HG03060 (cell line): ENCODE results near the gene URB1.

Experiments
- ATAC-seq: cut with Tn5 transposase; IDR thresholded peaks from one replicate; pipeline ENCODE4 v1.9.1; 2021; ENCODE audit warnings: low read depth, moderate number of reproducible peaks; ENCODE audit not compliant: unreplicated experiment

URB1 gene

DNA sequence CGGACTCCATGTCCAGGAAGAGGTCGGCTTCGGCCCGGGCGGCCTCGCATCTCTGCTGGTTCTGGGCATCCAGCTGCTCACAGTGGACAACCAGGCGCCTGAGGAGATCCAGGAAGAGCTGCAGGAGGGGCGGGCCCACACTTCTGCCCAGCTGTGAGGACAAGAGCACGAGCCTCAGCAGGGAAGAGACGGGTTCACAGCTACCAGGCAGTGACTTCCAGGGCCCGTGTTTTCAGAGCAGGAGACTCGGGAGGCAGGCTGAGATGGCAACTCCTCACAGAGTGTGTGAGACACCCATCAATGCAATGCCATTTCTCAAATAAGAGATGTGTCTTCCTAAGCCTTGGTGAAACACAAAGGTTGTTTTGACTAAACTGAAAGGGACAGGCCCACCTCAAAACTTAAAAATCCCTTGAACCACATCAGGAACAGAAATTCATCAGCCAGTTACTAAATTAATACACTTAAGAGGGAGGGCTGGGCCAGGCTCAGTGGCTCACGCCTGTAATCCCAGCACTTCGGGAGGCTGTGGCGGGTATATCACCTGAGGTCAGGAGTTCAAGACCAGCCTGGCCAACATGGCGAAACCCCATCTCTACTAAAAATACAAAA, 43.4 kb downstream of the URB1 start:
- ATAC-seq, result no peak

DNA sequence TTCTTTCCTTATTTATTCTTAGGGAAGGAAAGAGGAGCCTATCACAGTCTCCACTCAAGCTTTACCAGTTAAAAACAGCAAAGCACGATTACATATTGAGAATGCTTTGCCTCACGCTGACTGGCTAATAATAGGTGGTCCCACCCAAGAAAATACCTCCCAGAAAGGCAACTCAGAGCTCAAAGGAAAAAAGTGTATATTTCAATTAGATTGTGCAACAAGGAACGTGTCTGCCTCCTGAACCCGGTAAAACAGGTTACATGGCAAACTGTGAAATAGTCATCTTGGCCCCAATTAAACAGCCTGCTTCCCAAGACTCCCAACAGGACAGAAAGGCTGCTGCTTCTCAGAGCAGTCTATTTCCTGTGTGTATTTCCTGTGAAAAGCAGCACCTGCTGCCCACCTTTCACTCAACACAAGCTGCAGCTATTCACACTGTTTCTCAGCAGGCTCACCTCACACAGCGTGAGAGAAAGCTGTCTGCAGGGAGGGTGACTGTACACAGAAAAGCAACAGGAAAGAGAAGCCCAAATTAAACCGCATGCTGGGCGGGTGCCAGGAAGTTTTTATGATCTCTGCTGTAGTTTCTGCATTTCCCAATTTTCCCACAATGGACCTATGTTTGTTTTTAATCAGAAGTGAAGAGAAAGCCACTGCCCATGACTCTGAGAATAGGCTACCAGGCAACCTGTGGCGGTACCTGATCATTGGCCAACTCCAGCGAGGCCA, 44.0 kb downstream of the URB1 start:
- no peak for ATAC-seq

DNA sequence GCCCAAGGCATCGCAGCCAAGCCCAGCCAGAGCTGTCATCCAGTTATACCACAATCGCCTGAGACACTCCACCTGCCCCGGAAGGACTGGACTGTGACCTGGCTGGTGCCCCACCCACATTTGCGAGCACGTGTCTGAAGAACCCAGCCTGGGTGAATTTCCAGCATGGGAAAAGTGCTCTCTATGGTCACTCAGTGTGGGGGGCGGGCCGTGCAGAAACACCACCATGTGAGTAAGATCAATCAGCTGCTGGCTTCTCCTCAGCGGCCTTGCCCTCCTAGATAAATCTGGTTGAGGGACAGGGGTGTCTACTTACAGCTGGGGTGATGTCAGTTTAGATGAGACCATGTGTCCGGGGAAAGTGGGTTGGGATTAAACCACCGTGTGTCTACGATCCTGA, 44.8 kb downstream of the URB1 start:
- ATAC-seq, result no peak

DNA sequence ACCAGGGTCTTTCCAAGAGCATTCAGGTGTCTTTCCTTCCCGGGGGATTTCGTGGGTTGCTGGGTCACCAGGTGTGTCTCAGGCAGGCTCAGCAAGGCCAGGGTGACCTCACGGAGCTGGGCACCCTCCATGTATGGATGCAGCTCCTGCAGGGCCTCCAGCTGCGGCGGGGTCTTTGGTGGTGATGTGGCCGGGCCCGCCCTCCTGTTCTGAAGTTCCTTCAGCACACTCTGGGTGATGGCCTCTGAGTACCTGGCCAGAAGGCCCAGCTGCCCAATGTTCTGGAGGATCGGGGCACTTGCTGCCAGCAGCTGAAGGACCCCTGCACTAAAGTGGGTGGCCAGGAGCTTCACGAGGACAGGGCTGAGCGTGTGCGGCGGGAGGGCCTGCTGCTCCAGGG, 45.5 kb downstream of the URB1 start:
- ATAC-seq, result no peak

DNA sequence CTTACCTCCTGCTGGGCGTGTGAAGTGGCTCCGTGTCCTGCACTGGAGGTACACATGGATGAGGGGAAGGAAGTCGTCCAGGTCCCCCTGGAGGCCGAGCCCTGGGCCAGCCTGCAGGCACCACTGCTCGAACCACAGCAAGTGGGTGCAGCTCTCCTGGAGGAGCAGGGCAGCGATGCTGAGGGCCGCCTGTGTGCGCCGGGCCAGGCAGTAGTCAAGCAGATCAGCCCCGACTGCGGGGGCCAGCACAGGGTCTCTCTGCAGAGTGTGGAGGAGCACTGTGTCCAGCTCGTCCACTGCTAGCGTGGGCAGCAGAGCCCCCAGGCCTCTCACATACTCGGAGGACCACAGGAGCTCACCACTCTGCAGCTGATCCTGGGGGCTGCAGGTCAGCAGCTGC, 45.9 kb downstream of the URB1 start:
- ATAC-seq, result no peak

DNA sequence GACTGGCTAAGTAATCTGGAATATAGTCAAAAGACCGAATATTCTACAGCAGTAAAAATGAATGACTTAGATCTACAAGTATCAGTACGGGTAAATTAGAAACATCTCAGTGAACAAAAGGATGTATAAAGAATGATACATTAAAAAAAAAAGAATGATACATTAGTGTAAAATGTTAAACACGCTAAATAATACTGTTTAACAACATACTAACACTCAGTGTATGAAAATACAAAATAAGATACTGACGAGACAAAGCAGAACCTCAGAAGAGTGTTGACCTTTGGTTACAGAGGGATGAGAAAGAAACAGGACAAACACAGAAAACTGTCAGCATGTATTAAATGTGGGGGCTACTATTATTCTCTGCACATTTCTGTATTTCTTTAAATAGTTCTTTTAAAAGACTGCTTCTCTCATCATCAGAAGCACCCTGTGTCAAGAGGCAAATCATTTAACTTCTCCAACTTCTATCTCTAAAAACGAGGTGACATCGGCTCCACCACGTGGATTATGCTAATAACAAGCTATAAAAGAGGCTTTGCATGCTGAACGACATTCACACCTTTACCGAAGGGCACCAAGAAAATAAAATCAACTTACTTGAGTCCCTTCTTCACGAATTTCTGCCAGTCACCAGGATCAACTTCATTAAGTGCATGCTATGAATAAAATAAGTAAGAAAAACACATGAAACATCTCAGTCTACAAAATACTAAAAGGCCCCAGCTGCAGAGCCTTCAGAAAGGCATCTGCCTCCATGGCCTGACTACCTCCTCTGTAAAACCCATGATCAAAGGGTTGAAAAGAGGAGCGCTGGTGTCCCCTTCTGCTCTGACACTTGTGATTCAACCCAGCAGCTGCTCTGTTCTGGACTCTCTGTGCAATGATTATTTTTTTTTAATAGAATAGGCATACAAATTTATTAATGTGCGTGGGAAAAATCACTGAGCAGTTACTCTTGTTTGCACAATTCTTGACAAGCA, 51.7 kb downstream of the URB1 start:
- ATAC-seq, result no peak

DNA sequence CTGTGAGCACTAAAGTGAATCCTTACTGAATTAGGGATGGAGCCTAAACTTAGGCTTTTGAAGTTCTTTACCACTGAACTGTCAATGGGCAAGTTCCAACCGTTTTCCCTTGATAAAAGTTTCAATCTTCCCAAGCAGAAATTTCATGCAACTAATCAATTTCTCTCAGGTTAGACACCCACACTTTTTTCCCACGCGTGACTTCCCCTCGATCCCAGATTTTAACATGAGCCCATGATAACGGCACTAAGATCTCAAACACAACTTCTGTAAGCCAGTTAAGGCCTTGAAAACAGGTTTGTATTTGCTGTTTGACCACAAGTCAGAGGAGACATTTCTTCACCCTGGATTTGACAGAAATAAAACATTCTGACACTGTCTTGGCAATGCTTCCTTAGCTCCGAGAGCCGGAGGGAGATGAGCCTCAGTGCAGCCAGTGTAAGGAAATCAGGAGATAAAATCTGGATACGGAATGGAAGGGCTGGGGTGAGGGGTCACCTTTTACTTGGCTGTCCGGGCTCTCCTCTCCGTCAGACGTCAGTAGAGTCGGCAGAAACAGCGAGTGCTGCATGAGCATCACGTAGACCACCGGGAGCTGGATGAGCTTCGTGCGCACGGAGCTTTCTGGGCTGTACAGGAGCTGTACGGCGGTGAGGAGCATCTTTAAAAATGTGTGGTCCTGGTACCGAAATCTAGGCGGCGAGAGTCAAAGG, 54.4 kb downstream of the URB1 start:
- no peak for ATAC-seq

DNA sequence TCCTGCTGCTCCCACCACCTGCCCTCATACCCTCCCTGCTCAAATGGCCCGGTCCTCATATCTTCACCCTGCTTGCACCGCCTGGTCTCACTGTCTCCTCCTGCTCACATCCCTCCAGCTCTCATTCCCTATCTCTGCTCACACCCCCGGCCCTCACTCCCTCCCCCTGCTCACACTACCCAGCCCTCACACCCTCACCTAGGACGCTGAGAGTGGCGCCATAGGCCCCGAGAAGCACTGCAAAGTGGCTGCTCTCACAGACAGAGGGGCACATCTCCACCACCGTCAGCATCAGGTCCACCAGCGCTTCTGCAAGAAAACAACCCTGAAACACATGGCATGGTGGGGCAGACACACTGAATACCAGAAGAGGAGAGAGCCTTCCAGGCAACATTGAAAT, 55.6 kb downstream of the URB1 start:
- ATAC-seq, result no peak

DNA sequence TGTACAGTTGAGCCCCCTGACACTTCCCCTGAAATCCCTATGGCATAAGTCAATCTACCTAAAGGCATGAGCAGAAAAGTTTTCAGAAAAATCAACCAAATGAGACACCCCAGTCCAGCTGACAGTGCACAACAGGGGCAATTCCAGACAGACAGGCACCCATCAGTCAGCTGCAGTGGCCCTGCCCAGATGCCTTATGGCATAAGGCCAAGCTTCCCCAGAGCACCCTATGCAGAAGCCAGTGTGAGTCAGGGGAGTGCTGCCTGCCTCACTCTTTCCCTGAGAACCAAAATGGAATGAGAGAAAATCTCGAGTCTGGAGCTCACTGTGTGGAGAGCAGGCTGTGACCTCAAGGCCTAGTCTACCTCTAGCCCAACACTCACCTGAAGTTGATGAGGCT, 56.1 kb downstream of the URB1 start:
- no peak for ATAC-seq

DNA sequence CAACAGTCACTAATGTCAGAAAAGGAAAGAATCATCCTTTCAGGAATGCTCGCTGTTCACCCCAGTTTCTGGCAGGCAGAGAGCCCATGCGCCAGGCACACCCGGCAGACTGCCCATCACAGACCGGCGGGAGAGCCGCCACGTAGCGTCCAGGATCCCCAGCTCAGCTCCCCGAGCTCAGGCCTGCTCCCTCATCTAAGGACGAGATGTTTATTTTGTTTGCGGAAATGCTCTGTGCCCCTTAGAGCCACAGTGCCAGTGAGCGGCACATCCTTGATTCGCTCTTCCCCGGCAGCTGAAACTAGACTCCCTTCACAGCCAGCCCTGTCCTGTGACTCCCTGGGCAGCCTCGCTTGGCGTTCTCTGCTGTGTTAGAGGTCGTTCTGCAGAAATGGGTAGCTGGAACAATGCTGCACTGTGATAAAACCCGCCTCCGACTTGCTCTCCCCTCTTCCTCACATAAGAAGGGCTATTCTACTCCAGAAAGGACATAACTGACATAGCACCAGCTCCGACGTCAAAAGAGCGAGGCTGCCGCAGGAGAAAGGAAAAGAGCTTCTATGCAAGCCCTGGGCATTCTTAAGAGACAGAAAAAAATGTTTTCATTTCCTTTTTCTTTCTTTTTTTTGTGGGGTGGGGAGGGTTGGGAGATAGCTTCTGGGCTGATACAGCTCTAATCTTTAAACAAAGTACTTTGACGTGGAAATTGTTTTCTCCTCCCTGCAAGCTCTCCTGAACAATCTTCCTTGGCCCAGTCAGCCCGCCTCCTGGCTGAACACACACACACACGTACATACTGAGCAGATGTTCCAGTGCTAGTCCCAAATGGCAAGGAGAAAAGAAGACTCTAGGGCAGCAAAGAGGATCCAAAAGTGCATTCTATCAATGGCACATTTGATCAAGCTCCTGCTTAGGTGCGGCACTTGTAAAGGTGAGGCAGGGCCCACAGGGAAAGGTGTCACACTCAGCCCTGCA, 56.9 kb downstream of the URB1 start:
- ATAC-seq, result no peak

DNA sequence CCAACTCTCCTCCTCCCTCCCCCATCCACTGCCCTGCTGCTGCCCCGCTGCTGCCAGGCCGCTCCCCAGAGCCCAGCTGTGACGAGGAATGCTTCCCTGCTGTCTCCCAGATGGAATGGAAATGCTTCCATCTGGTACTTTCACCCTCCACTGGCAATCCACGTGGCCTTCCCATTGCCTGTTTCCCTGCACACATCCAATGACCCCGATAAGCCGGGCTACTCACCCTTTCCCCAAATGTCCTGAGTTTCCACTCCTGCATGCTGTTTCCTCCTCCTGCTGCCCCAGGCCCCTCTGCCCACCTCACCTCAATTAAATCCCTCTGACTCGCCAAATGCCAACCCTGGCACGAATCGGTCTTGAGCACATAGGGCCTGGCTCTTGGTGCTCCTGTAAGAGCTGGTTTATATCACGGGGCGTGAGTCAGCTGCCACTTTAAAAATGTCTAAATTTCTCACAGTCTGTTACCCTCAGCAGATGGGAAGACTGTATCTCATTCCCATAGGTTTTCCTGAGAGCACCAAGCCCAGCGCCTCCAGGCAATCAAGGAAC, 57.8 kb downstream of the URB1 start:
- no peak for ATAC-seq

DNA sequence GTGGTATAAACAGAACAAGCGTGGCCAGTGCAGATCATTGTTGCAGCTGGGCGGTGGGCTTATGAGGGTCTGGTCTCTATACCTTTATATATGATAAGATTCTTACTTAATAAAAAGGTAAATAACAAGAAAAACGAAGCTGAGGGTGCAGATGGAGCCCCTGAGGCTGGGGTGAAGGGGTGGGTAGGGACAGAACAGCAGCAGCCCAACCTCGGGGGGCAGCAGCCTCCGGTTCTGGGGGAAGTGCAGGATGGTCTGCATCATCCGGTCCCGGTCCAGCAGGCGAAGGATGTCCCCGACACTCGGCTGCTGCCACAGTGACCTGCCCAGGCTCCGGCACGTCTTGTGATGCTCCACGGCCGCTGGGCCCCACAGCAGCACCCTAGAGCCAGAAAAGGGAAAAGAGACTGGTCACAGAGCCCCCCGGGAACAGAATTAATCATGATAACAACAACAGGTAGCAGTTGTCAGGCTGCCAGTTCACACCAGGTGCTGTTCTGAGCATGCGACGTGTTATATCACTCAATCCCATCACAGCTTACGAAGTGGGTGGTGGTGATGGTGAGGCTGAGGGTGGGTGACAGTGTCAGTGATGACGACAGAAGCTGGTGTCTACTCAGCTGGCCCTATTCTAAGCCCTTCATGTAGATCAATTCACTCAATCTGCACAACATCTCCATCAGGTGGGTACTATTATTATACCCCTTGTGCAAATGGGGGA, 58.7 kb downstream of the URB1 start:
- no peak for ATAC-seq

DNA sequence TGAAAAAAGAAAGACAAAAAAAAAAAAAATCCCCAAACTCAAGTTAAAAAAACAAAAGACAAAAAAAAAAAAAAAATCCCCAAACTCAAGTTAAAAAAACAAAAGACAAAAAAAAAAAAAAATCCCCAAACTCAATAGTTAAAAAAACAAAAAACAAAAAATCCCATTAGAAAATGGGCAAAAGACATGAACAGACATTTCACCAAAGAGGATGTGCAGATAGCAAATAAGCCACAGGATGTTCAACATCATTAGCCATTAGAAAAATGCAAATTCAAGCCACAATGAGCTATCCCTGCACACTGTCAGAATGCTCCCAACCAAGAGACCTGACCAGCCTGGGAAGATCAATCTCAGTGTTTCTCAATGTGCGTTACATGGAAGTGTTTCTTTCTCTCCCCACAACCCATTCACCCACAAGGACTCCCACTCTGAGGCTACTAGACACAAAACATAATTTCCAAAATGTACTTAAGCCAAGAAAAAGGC, 60.3 kb downstream of the URB1 start:
- ATAC-seq, result no peak

DNA sequence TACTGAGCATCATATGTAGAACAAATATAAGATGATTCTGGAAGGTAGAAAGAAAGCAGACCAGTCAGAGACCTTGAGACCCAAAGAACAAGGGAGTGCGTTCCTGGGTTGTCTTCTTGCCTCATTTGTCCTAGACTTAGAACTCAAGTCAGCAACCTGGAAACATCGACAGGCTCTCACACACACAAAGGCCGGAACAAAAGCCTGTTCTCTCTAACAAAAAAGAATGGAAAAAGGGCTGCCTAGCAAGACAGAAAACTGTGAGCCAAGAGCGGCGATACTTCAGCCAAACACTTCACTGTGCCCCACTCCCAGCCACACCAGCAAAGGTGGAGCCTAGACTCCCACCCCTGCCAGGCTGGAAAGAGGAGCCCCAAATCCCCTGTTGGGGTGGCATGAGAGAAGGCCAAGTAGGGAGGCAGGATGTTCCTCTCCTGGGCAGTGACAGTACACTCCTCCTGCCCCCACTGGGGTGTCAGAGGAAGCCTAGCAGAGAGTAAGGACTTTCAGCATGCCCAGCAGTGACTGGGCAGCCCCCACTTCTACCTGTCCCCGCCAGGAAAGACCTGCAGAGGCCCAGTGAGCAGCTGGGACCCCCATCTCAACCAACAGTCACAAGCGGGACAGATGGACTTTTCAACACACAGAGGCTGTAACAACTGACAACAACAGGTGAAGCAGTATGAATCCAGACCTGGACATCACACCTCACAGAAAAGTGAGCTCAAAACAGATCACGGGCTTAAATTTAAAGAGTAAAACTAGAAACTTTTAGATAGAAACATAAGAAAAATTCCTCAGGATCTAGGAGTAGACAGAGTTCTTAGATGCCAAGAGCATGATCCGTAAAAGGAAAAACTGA, 61.1 kb downstream of the URB1 start:
- ATAC-seq, result no peak

DNA sequence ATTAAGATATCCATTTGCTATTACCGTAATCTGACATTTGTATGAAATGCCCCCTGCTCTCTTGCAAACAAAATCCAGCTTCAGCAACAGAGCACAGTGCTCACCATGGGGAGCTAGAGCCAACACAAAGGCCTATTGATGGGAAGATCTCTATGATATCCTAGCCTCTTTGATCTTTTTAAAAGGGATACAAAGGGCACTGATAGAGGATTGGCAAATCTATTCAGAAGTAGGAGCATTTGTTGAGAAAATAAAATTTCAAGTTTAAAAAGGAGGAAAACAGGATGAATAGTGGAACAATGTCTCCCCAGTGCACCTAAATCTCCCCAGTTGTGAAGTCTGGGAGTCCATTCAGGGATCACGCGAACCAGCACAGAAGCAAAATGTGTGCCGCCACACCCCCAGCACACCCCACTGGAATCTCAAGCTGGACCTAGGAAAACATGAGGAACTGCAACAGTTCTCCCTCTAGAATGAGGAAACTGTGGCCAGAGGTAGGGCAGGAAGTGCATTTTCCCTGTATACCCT, 62.0 kb downstream of the URB1 start:
- no peak for ATAC-seq

DNA sequence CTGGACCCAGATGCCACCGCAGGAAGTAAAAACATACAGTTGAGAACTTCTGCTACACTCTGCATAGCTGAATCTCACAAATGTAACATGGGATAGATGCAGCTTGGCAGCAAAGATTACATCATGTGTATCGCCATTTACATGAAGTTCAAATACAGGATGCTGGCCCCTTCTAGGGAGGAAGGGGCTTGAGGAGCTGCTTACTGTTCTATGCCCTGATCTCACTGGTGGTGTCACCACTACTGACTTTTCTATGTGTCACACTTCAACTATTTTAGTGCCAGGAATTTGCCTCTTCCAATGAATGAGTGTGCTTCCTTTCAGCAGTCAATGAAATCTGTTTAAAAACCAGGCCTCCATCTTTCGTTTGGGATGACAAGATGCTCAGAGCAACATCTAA, 63.0 kb downstream of the URB1 start:
- no peak for ATAC-seq

DNA sequence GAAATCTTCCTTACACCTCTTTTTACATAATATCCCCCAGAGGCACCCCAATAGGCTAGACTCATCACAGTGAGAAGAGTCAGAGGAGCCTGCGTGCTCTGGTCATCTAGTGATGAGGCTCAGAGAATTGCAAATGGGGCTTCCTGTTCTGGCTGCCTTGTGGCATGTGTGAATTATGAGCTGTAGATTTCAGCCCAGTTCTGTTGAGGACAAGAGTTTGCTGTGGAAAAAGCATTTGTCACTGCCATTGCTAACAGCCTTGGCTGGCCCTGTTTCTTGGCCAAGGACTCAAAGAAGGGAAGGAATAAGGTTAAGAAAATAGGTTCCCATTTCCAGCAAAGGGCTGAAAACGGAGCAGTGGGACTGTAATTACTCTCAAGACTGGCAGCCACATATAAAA, 63.5 kb downstream of the URB1 start:
- no peak for ATAC-seq
